ENCODE results near the gene BTBD17. TPM values are rescaled to one million over a fixed set of nuclear protein-coding genes. Genes with fewer than 3 reads are reported as not detected.
A peak's percentile ranks its signal among the peaks of the same experiment; 100 is the strongest.

BTBD17 gene
- total and polyA plus RNA-seq, 5 experiments from 2014 or later = not detected

DNA sequence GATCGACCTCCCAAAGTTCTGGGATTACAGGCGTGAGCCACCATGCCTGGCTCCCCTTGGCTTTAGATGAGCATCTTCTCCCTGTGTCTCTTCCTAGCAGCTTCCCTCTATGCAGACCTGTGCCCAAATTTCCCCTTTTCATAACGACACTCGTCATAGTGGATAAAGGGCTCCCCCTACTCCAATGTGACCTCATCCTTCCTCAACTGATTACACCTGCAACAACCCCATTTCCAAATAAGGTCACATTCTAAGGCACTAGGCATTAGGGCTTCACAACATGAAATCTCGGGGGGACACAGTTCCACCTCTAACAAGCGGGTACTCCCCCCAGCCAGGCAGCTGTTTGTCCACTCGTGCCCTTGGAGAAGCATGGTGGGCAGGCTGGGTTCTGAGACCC, 25.4 kb downstream of the BTBD17 start:
- Mint-ChIP-seq H3K4me1 (peaks cover 0 to 2% (median 0%) of the 10 kb centered on the region in 4 donors), H3K36me3 (no peaks in the 10 kb centered on the region), H3K27ac (peak overlapping the region in 1 of 10 donors; percentile 22), H3K4me3 (no peak overlapping the region), H3K27me3 (peaks cover 0 to 6% (median 1%) of the 10 kb centered on the region in 5 donors), H3K9me3 (no peaks in the 10 kb centered on the region)
- POLR2A ChIA-PET = interaction anchor here (1.1 kb wide), 1 partner anchor 32 kb away, joined by 3 read pairs; no protein-coding TSS in a partner anchor
- DNase-seq (no peak), ATAC-seq (no peak)

DNA sequence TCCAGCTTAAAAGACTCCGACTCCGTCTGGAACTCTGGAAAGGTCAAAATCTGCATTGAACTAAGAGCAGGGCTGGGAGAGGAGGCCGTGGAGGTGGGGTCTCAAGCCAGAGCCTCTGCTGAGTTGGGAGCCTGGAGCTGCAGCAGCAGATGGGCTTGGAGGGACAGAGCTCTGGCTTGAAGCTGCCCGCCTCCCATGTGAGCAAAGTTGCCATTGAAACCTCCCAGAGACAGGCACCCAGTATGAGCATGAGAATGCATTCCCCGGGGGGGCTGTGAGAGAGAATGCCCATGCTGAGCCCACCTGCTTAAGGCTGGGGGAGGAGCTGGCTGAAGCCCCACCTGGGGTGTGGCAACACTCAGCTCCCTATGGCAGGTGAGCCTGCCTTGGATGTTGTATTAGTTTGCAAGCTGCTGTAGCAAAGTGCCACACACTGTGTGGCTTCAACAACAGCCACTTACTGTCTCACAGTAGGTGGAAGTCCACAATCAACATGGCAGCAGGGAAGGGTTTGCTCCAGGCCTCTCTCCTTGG, 26.1 kb downstream of the BTBD17 start:
- peaks cover 0 to 6% (median 1%) of the 10 kb centered on the region in 5 donors for H3K27me3 Mint-ChIP-seq
- POLR2A ChIA-PET = interaction anchor here (1.1 kb wide), 1 partner anchor 33 kb away, joined by 3 read pairs; no protein-coding TSS in a partner anchor
- ATAC-seq = no peak
- H3K4me1 Mint-ChIP-seq = peaks cover 0 to 2% (median 0%) of the 10 kb centered on the region in 4 donors
- H3K27ac Mint-ChIP-seq = no peak overlapping the region
- H3K4me3 Mint-ChIP-seq = no peak overlapping the region
- H3K9me3 Mint-ChIP-seq = no peaks in the 10 kb centered on the region
- no peak for DNase-seq
- no peaks in the 10 kb centered on the region for H3K36me3 Mint-ChIP-seq

DNA sequence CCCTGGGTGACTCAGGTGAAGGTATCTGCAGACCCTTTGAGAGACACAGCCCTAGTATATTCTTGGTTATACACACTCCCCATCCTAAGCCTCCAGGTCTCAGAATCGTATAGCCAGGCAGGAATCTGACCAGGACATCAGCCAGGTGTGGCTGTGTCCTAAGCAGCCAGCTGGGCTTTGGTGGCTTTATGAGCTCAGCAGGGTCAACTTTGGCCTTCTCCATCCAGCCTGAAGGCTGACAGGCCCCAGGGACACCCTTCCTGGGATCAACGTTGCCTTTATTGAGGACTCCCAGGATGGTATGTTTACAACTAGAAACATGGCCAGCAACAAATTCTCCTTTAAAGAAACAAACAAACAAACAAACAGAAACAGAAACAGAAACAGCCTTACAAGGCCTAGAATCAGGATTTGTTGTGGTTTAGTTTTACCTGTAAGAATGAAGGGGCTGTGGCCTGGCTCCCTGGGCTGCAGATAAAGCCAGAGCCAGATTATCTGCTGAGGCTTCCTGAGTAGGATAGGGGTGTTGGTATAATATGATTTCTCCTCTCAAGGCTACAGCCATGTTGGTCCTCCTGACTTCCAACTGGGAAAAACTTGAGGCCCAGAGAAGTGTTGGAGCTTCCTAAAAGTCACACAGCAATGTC, 27.2 kb downstream of the BTBD17 start:
- DNase-seq (no peak), ATAC-seq (no peak)
- Mint-ChIP-seq H3K27ac (no peak overlapping the region), H3K9me3 (no peaks in the 10 kb centered on the region), H3K4me3 (no peak overlapping the region), H3K36me3 (no peaks in the 10 kb centered on the region), H3K4me1 (peaks cover 1 to 2% (median 2%) of the 10 kb centered on the region in 4 donors), H3K27me3 (peaks cover 0 to 5% (median 1%) of the 10 kb centered on the region in 5 donors)
- POLR2A ChIA-PET = interaction anchor here (0.6 kb wide), 1 partner anchor 589 kb away, joined by 5 read pairs; no protein-coding TSS in a partner anchor

DNA sequence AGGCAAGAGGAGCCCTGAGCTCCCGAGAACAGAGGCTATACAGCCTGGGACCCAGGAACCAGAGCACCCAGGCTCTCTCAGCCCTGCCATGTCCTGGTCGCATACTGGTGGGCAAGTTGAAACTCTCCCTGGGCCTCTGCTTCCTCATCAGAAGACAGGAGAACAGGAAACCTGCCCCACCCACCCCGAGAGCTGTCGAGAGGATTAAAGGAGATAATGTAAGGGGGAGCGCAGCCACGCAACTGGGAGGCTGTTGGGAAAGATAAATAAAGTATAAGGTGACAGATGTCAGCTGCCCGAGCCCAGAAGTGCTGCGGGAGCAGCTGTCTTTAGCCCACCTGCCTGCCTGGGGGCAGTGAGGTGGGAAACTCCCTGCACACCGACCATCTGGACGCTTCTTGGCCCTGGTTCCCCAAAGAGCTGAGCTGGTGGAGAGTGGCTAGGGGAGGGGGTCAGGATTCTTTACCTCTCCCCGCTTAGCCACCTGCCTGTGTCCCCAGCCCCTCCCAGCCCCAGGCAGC, 28.8 kb downstream of the BTBD17 start:
- H3K36me3 Mint-ChIP-seq = no peaks in the 10 kb centered on the region
- ATAC-seq (no peak), DNase-seq (no peak)
- H3K27ac Mint-ChIP-seq = no peak overlapping the region
- no peaks in the 10 kb centered on the region for H3K9me3 Mint-ChIP-seq
- POLR2A ChIA-PET = no interaction called here
- H3K4me1 Mint-ChIP-seq = peaks cover 2 to 13% (median 10%) of the 10 kb centered on the region in 4 donors
- H3K27me3 Mint-ChIP-seq = peaks cover 0 to 19% (median 1%) of the 10 kb centered on the region in 5 donors
- no peak overlapping the region for H3K4me3 Mint-ChIP-seq

DNA sequence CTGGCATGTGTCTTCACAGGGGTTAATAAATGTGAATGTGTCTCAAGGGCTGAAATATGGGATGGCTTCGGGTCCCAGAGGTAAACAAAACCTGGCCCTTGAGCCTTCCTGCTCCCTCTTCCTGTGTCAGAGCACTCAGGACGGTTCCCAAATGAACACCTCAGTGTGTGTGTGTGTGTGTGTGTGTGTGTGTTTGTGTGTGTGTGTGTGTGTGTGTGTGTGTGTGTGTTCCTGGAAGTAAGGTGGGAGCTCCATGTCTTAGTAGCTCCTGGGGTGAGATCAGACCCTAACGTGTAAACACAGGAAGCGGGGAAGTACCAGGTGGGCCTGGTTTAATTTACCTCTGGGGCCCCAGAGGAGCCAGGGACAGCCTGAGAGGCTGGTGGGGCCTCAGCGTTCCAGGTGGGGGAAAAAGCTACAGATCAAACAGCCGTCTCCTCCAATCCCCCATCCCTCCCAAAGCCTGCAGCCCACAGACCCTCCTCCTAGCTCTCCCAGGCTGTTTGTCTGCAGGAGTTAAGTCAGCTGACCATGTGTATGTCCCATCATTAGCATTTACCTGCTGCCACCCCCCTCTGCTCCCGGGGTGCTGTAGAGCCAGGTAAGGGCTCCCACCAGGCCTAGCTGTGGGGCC, 29.5 kb downstream of the BTBD17 start:
- POLR2A ChIA-PET = no interaction called here
- Mint-ChIP-seq H3K27me3 (peaks cover 0 to 20% (median 8%) of the 10 kb centered on the region in 5 donors), H3K36me3 (no peaks in the 10 kb centered on the region), H3K9me3 (no peaks in the 10 kb centered on the region), H3K4me1 (peaks cover 2 to 15% (median 11%) of the 10 kb centered on the region in 4 donors), H3K27ac (no peak overlapping the region), H3K4me3 (no peak overlapping the region)
- DNase-seq (no peak), ATAC-seq (no peak)

DNA sequence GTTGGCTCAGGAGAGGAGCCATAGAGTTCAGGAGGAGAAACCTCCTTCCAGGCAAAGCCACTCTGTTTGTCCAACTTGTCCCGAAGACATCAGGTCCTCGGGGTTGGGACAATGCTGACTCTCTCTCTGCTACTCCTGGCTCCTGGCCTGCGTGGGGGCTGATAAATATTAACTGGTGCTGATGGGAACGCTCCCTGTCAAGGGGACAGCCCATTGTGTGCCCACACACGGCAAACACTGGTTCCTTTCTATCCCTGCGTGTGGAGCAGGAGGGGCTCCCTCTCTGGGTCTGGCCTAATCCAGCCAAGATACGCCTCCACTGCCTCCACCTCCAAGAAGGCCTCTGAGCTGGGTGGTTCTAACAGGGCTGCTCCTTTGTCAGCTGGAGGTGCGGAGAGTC, 31.2 kb downstream of the BTBD17 start:
- DNase-seq (no peak), ATAC-seq (no peak)
- Mint-ChIP-seq H3K4me1 (peaks cover 6 to 25% (median 19%) of the 10 kb centered on the region in 4 donors), H3K4me3 (no peak overlapping the region), H3K9me3 (no peaks in the 10 kb centered on the region), H3K36me3 (no peaks in the 10 kb centered on the region), H3K27me3 (peaks cover 4 to 29% (median 18%) of the 10 kb centered on the region in 5 donors), H3K27ac (no peak overlapping the region)
- POLR2A ChIA-PET = interaction anchor here (0.5 kb wide), 1 partner anchor 863 kb away, joined by 3 read pairs; no protein-coding TSS in a partner anchor

DNA sequence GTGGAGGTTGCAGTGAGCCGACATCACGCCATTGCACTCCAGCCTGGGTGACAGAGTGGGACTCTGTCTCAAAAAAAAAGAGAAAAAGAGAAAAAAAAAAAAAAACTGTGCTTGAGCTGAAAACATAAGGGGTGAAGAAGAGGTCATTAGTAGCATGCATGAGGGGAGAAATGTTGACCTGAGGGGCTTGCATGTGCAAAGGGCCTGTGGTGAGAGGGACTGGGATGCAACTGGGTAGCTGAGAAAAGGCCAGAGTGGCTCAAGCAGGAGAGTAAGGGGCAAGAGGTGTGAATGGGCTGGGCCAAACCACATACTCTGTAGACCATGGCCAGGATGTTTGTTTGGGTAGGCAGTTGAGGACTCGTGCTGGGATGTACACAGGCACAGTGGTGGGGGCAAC, 32.3 kb downstream of the BTBD17 start:
- Mint-ChIP-seq H3K4me3 (peak overlapping the region in 1 of 10 donors; percentile 19), H3K9me3 (no peaks in the 10 kb centered on the region), H3K27ac (peak overlapping the region in 1 of 10 donors; percentile 77), H3K4me1 (peaks cover 6 to 29% (median 21%) of the 10 kb centered on the region in 4 donors), H3K27me3 (peaks cover 5 to 29% (median 23%) of the 10 kb centered on the region in 5 donors), H3K36me3 (no peaks in the 10 kb centered on the region)
- POLR2A ChIA-PET = no interaction called here
- DNase-seq (no peak), ATAC-seq (no peak)

DNA sequence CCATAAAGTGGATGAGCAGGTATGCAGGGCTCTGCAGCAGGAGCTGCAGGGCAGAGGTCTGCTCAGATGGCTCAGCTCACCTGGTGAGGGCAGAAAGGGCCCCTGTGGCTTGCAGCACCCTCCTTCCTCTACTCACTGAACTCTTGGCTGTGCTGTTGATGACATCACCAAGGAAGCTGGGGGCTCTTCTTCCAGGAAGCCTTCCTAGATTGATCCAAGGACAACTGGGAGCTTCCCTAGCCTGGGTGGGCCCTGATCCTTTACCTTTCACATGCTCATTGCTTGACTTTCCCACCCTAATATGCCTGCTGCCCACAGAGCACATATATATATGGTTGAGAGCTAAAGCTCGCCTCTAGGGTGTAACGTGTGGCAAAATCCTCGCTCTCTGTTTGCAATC, 33.2 kb downstream of the BTBD17 start:
- H3K27ac Mint-ChIP-seq = peak overlapping the region in 1 of 10 donors; percentile 18
- DNase-seq = no peak
- H3K4me3 Mint-ChIP-seq = no peak overlapping the region
- H3K27me3 Mint-ChIP-seq = peaks cover 5 to 29% (median 23%) of the 10 kb centered on the region in 5 donors
- no peak for ATAC-seq
- POLR2A ChIA-PET = no interaction called here
- H3K36me3 Mint-ChIP-seq = no peaks in the 10 kb centered on the region
- H3K4me1 Mint-ChIP-seq = peaks cover 6 to 31% (median 21%) of the 10 kb centered on the region in 4 donors
- no peaks in the 10 kb centered on the region for H3K9me3 Mint-ChIP-seq

DNA sequence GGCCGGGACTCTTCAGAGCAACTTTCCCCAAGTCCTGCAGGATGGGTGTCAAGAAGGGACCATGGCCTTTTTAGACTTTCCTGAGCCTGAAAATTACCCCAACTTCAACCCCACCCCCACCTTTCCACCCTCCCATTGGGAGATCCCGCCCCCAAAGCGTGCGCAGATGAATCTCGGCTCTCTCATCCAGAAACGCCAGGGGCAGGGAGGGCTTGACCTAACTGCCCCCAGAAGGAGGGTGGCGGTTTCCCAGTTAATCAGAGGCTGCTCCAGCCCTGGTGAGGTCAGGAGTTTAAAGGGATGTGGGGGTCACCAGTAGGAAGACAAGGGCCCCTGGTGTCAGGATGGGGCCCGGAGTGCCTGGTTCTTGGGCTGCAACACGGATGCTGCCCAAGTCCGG, 35.2 kb downstream of the BTBD17 start:
- Mint-ChIP-seq H3K9me3 (no peaks in the 10 kb centered on the region), H3K27ac (peak overlapping the region in 1 of 10 donors; percentile 48), H3K27me3 (peaks cover 8 to 48% (median 29%) of the 10 kb centered on the region in 5 donors), H3K36me3 (no peaks in the 10 kb centered on the region), H3K4me1 (peaks cover 4 to 31% (median 21%) of the 10 kb centered on the region in 4 donors), H3K4me3 (peak overlapping the region in 9 of 10 donors; percentile 33 to 64 (median 50))
- POLR2A ChIA-PET = no interaction called here
- no peak for ATAC-seq
- no peak for DNase-seq

DNA sequence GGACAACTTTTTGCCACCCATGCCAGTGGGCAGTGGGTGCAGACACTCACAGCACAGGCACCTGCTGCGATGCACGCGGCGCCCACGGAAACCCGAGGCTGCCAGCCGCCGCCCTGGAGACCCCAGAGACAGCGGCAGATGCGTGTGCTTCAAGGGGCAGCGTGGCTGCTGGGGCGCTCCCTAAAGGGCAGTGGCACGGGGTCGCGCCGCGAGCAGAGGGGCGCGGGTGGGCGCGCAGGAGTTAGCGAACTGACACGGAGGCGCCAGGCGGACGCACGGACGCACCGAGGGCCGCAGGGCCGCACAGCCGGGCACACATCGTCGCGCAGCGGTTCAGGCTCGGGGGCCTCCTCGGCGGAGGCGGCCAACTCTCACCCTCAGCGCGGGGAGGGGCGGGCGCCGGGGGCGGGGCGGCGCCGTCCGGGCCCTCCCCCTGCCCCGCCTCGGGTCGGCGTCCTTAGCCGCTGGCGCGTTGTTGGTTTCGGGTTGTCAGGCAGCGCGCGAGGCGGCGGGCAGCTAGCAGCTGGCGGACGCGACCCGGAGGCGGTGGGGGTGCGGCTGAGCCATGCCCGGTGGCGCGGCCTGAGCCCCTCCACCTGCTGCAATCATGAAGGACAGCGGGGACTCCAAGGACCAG, 35.8 kb downstream of the BTBD17 start, which contains the start of gene KIF19:
Gene KIF19, plus strand, starts transcription at position 484 of the 637 bp plus-strand sequence. Its CDS starts 124 bp downstream, at position 608.
- H3K27ac Mint-ChIP-seq = peak within 1 kb of the TSS in 4 of 10 donors; percentile 24 to 65 (median 52)
- ATAC-seq (peak; percentile 83 to 89), DNase-seq (peak in 8 of 10 donors; percentile 9 to 29 (median 26))
- H3K9me3 Mint-ChIP-seq = no peaks in the 10 kb centered on the region
- peaks cover 8 to 50% (median 29%) of the 10 kb centered on the region in 5 donors for H3K27me3 Mint-ChIP-seq
- H3K36me3 Mint-ChIP-seq = no peaks in the 10 kb centered on the region
- peak within 1 kb of the TSS; percentile 48 to 74 (median 63) for H3K4me3 Mint-ChIP-seq
- H3K4me1 Mint-ChIP-seq = peaks cover 4 to 31% (median 21%) of the 10 kb centered on the region in 4 donors
- POLR2A ChIA-PET = no interaction called here

DNA sequence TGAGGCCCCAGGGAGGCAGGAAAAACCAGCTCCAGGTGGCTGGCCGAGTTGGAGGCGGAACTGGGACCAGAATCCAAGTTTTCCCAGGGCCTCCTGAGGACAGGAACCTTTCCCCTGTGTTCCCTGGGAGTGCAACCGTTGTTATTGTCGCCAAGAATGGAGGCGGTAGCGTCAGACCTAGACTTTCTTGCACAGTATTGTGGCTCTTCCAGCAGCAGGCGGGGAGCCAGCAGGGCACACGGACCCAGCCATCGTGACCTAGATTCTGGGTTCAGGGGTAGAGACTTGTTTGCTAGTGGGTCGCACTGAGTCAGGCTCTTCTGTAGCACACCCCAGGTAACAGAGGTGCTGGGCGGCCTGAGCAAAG, 36.3 kb downstream of the BTBD17 start:
- POLR2A ChIA-PET = no interaction called here
- Mint-ChIP-seq H3K4me3 (peak overlapping the region; percentile 48 to 74 (median 62)), H3K27me3 (peaks cover 8 to 50% (median 29%) of the 10 kb centered on the region in 5 donors), H3K4me1 (peaks cover 4 to 31% (median 21%) of the 10 kb centered on the region in 4 donors), H3K9me3 (no peaks in the 10 kb centered on the region), H3K27ac (peak overlapping the region in 1 of 10 donors; percentile 55), H3K36me3 (no peaks in the 10 kb centered on the region)
- DNase-seq = no peak
- ATAC-seq = peak; percentile 37 to 44

DNA sequence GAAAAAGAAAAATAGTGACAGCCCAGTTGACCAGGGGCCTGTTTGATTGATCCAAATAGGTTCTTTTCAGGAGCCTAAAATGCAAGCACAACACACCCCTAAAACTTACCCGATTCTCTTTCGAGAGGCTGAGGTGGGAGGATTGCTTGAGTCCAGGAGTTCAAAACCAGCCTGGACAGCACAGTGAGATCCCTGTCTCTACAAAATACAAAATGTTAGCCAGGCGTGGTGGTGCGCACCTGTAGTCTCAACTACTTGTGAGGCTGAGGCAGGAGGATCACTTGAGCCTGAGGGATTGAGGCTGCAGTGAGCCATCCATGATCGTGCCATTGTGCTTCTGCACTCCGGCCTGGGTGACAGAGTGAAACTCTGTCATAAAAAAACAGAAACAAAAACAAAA, 37.1 kb downstream of the BTBD17 start:
- H3K27me3 Mint-ChIP-seq = peaks cover 8 to 45% (median 29%) of the 10 kb centered on the region in 5 donors
- peak overlapping the region in 1 of 10 donors; percentile 53 for H3K27ac Mint-ChIP-seq
- POLR2A ChIA-PET = no interaction called here
- H3K36me3 Mint-ChIP-seq = no peaks in the 10 kb centered on the region
- H3K4me1 Mint-ChIP-seq = peaks cover 4 to 29% (median 19%) of the 10 kb centered on the region in 4 donors
- H3K9me3 Mint-ChIP-seq = no peaks in the 10 kb centered on the region
- peak overlapping the region in 4 of 10 donors; percentile 48 to 67 (median 56) for H3K4me3 Mint-ChIP-seq
- ATAC-seq (no peak), DNase-seq (no peak)

Measured in naive thymus-derived CD8-positive, alpha-beta T cell (primary cell).